ENCODE data around the gene FNBP1L.
"Not testable (repeated sequence)": the region's sequence is repeated elsewhere in the genome, so short reads cannot be mapped to it uniquely, and the experiment has no call there.

Gene FNBP1L

DNA sequence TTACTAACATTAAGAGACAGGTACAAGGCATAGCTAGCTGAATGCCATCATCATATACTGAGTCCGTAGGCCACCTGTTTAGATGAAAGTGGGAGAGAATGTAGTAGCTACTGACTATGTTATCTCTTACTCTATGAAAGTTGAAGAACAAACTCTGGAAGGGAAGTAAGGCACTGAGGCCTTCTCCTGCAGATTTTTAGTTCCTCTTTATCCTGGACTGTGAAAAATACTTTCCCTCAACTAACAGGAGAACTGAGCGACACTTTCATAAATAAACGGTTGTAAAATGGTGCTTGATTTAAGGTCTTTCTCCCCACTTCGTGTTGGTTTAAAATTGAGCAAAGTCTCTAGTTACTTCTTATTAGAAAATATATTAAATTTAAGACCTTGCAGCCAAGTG, 101.9 kb downstream of the FNBP1L start:
- H3K27ac ChIP-seq (ENCODE audit: low read depth, low read length): no peak overlapping the region
- H3K36me3 ChIP-seq (ENCODE audit: control insufficient read depth, insufficient read depth, low read length): peaks cover 98% of the 10 kb centered on the region
- H3K4me3 ChIP-seq (ENCODE audit: low read depth, low read length): no peak overlapping the region
- no peak overlapping the region for H3K9ac ChIP-seq (ENCODE audit: low read depth, low read length)
- no peaks in the 10 kb centered on the region for H3K27me3 ChIP-seq (ENCODE audit: control insufficient read depth, insufficient read depth, low read length)
- no peaks in the 10 kb centered on the region for H3K9me3 ChIP-seq (ENCODE audit: control insufficient read depth, insufficient read depth, low read length)
- H3K4me1 ChIP-seq (ENCODE audit: control insufficient read depth, insufficient read depth, low read length): peaks cover 33% of the 10 kb centered on the region

- H3K4me3 ChIP-seq (ENCODE audit: low read depth, low read length): peak overlapping the region; percentile 26; the same call in 1 of the 2 replicates
- peak overlapping the region; percentile 92 for H3K27ac ChIP-seq (ENCODE audit: low read depth, low read length)
- peaks cover 33% of the 10 kb centered on the region for H3K4me1 ChIP-seq (ENCODE audit: control insufficient read depth, insufficient read depth, low read length)
- H3K9ac ChIP-seq (ENCODE audit: low read depth, low read length): no peak overlapping the region
- no peaks in the 10 kb centered on the region for H3K27me3 ChIP-seq (ENCODE audit: control insufficient read depth, insufficient read depth, low read length)
- H3K9me3 ChIP-seq (ENCODE audit: control insufficient read depth, insufficient read depth, low read length): no peaks in the 10 kb centered on the region
- H3K36me3 ChIP-seq (ENCODE audit: control insufficient read depth, insufficient read depth, low read length): peaks cover 72% of the 10 kb centered on the region
Measured at GRCh38 chr1:93552741-93553455, 105.0 kb downstream of the FNBP1L start.

- peaks cover 62% of the 10 kb centered on the region for H3K36me3 ChIP-seq (ENCODE audit: control insufficient read depth, insufficient read depth, low read length)
Measured at GRCh38 chr1:93553886-93554490, 106.1 kb downstream of the FNBP1L start.

GRCh38 chr1:93554883-93555872, 107.3 kb downstream of the FNBP1L start:
- Histone ChIP-seq H3K27ac (ENCODE audit: low read depth, low read length) (no peak overlapping the region), H3K4me1 (ENCODE audit: control insufficient read depth, insufficient read depth, low read length) (peaks cover 33% of the 10 kb centered on the region), H3K9me3 (ENCODE audit: control insufficient read depth, insufficient read depth, low read length) (no peaks in the 10 kb centered on the region), H3K36me3 (ENCODE audit: control insufficient read depth, insufficient read depth, low read length) (peaks cover 62% of the 10 kb centered on the region), H3K9ac (ENCODE audit: low read depth, low read length) (no peak overlapping the region), H3K27me3 (ENCODE audit: control insufficient read depth, insufficient read depth, low read length) (no peaks in the 10 kb centered on the region), H3K4me3 (ENCODE audit: low read depth, low read length) (no peak overlapping the region)

More at GRCh38 chr1:93553886-93554490, 106.1 kb downstream of the FNBP1L start:
- not testable (repeated sequence) for H3K9me3 ChIP-seq (ENCODE audit: control insufficient read depth, insufficient read depth, low read length); H3K9ac ChIP-seq (ENCODE audit: low read depth, low read length); H3K27ac ChIP-seq (ENCODE audit: low read depth, low read length); H3K4me3 ChIP-seq (ENCODE audit: low read depth, low read length); H3K27me3 ChIP-seq (ENCODE audit: control insufficient read depth, insufficient read depth, low read length)
- peaks cover 33% of the 10 kb centered on the region for H3K4me1 ChIP-seq (ENCODE audit: control insufficient read depth, insufficient read depth, low read length)

DNA sequence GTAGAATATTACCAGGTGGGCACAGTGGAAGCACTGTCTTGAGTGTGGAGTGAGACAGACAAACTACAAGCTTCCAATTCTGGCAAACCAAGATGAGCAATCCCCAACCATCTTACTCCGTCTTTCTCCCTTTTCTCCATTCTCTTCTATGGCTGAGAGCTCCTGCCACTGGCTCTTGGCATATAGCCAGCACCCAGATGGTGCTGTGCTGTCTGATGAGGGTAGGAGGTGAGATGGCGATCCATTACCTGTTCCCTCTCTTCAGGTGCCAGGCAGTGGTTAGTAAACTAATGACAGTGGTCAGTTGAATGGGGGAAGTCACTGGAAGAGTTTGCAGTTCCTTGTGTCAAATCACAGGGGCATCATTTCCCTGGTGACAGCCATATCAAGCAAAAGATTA, 108.4 kb downstream of the FNBP1L start:
- Histone ChIP-seq H3K4me1 (ENCODE audit: control insufficient read depth, insufficient read depth, low read length) (peaks cover 27% of the 10 kb centered on the region), H3K9me3 (ENCODE audit: control insufficient read depth, insufficient read depth, low read length) (no peaks in the 10 kb centered on the region), H3K9ac (ENCODE audit: low read depth, low read length) (no peak overlapping the region), H3K36me3 (ENCODE audit: control insufficient read depth, insufficient read depth, low read length) (peaks cover 61% of the 10 kb centered on the region), H3K27me3 (ENCODE audit: control insufficient read depth, insufficient read depth, low read length) (no peaks in the 10 kb centered on the region), H3K4me3 (ENCODE audit: low read depth, low read length) (no peak overlapping the region), H3K27ac (ENCODE audit: low read depth, low read length) (no peak overlapping the region)

GRCh38 chr1:93559045-93559444, 111.1 kb downstream of the FNBP1L start:
- no peak overlapping the region for H3K27ac ChIP-seq (ENCODE audit: low read depth, low read length)
- H3K9me3 ChIP-seq (ENCODE audit: control insufficient read depth, insufficient read depth, low read length): no peaks in the 10 kb centered on the region
- peaks cover 53% of the 10 kb centered on the region for H3K36me3 ChIP-seq (ENCODE audit: control insufficient read depth, insufficient read depth, low read length)
- H3K27me3 ChIP-seq (ENCODE audit: control insufficient read depth, insufficient read depth, low read length): no peaks in the 10 kb centered on the region
- H3K4me3 ChIP-seq (ENCODE audit: low read depth, low read length): no peak overlapping the region
- no peaks in the 10 kb centered on the region for H3K4me1 ChIP-seq (ENCODE audit: control insufficient read depth, insufficient read depth, low read length)
- no peak overlapping the region for H3K9ac ChIP-seq (ENCODE audit: low read depth, low read length)

- Histone ChIP-seq H3K27me3 (ENCODE audit: control insufficient read depth, insufficient read depth, low read length) (no peaks in the 10 kb centered on the region), H3K9me3 (ENCODE audit: control insufficient read depth, insufficient read depth, low read length) (no peaks in the 10 kb centered on the region), H3K4me3 (ENCODE audit: low read depth, low read length) (no peak overlapping the region), H3K9ac (ENCODE audit: low read depth, low read length) (no peak overlapping the region), H3K4me1 (ENCODE audit: control insufficient read depth, insufficient read depth, low read length) (no peaks in the 10 kb centered on the region), H3K27ac (ENCODE audit: low read depth, low read length) (no peak overlapping the region), H3K36me3 (ENCODE audit: control insufficient read depth, insufficient read depth, low read length) (peaks cover 50% of the 10 kb centered on the region)
Measured at GRCh38 chr1:93559695-93560094, 111.8 kb downstream of the FNBP1L start.

DNA sequence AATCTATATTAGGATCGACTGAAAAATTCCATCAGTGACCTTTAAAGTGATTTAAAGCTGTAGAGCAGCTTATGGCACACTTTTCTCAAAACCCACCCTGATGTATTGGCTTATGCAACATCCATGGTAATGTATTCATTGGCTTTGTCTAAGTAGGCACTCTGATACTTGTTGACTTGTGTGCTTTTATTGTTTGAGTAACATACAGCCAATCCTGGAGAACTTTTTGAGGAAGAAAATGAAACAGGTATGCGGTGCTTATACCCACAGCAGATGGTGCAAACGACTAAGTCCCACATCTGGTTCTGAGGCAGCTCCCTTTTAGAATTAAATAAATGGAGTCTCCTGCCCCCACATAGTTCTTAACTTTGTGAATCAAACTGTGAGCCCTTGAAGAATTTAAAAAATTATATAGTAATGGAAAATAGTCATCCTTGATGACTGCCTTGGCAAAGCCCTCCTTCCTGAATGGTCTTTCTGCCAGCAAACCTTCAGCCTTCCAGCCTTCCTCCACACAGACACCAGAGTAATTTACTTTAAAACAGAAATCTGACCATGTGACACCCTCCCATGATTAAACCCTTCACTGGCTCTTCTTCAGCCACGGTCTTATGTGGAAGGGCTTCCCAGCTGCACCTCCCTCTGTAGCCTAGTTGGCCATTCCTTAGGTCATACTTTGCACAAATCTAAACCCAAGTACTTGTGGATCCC, 117.7 kb downstream of the FNBP1L start:
- Histone ChIP-seq H3K27me3 (ENCODE audit: control insufficient read depth, insufficient read depth, low read length) (no peaks in the 10 kb centered on the region), H3K9ac (ENCODE audit: low read depth, low read length) (no peak overlapping the region), H3K36me3 (ENCODE audit: control insufficient read depth, insufficient read depth, low read length) (peaks cover 61% of the 10 kb centered on the region), H3K27ac (ENCODE audit: low read depth, low read length) (no peak overlapping the region), H3K4me3 (ENCODE audit: low read depth, low read length) (no peak overlapping the region), H3K9me3 (ENCODE audit: control insufficient read depth, insufficient read depth, low read length) (no peaks in the 10 kb centered on the region), H3K4me1 (ENCODE audit: control insufficient read depth, insufficient read depth, low read length) (no peaks in the 10 kb centered on the region)

- no peaks in the 10 kb centered on the region for H3K27me3 ChIP-seq (ENCODE audit: control insufficient read depth, insufficient read depth, low read length)
- H3K27ac ChIP-seq (ENCODE audit: low read depth, low read length): no peak overlapping the region
- H3K9me3 ChIP-seq (ENCODE audit: control insufficient read depth, insufficient read depth, low read length): no peaks in the 10 kb centered on the region
- no peak overlapping the region for H3K4me3 ChIP-seq (ENCODE audit: low read depth, low read length)
- H3K9ac ChIP-seq (ENCODE audit: low read depth, low read length): no peak overlapping the region
- peaks cover 55% of the 10 kb centered on the region for H3K36me3 ChIP-seq (ENCODE audit: control insufficient read depth, insufficient read depth, low read length)
- H3K4me1 ChIP-seq (ENCODE audit: control insufficient read depth, insufficient read depth, low read length): no peaks in the 10 kb centered on the region
Measured at GRCh38 chr1:93566227-93566626, 118.3 kb downstream of the FNBP1L start.

DNA sequence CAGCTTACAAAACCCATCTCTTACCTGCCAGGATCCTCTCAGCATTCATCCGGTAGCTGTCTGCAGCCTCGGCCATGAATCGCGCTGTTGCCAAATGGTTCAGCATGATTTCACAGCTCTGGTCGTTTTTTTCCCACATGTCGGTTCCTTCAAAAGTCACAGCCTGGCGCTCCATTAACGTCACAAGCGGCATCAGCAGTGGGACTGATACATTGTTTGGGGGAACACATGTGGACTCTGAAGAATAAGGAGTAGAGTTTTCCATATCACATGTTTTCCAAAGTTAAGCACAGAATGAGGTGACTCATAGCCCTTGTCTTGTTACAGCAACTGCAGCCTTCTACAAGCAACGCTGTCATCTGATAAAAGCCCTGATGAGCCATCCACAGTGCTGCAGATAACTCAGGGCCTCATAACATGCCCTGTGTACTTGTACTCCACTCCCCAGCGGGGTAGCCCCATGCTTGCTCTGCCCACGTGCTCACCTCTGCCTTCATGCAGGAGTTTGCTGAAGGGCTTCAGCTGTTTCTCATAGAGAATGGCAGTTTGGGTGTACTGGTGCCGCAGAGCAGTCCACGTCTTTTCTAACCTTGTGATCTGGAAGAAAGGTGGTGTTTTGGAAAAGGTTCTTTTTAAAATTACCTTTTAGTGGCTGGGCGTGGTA, 119.5 kb downstream of the FNBP1L start:
- Histone ChIP-seq H3K27me3 (ENCODE audit: control insufficient read depth, insufficient read depth, low read length) (no peaks in the 10 kb centered on the region), H3K4me1 (ENCODE audit: control insufficient read depth, insufficient read depth, low read length) (0 out of 2 replicates have a peak, but pooled peaks cover 2% of the 10 kb centered on the region), H3K27ac (ENCODE audit: low read depth, low read length) (peak overlapping the region; percentile 61), H3K9ac (ENCODE audit: low read depth, low read length) (no peak overlapping the region), H3K9me3 (ENCODE audit: control insufficient read depth, insufficient read depth, low read length) (no peaks in the 10 kb centered on the region), H3K4me3 (ENCODE audit: low read depth, low read length) (no peak overlapping the region), H3K36me3 (ENCODE audit: control insufficient read depth, insufficient read depth, low read length) (peaks cover 45% of the 10 kb centered on the region)

Measured in HUES48 (cell line).